ENCODE data around the gene RASSF5. TPM values are rescaled to one million over a fixed set of nuclear protein-coding genes. Genes with fewer than 3 reads are reported as not detected.
A peak's percentile ranks its signal among the peaks of the same experiment; 100 is the strongest.

RASSF5 gene
- total and polyA plus RNA-seq, 2 donors from 2014 or later = 2.4 to 18.8 TPM

- intact Hi-C loops (cut with DNase I) = no loop called here
- H3K27ac ChIP-seq (ENCODE audit: low read depth in 2 of 2, low read length in 2 of 2) = peak overlapping the region in 1 of 2 donors; percentile 8
- DNase-seq (no peak), FAIRE-seq (no peak)
- H3K4me3 ChIP-seq (ENCODE audit: low read length in 3 of 3) = no peak overlapping the region
- H3K9me3 ChIP-seq (ENCODE audit: control insufficient read depth in 2 of 3, insufficient read depth in 1 of 3, low read length in 3 of 3) = no peaks in the 10 kb centered on the region
- no peaks in the 10 kb centered on the region for H3K4me1 ChIP-seq (ENCODE audit: control insufficient read depth in 2 of 3, insufficient read depth in 2 of 3, low read depth in 1 of 3, low read length in 3 of 3)
- no peaks in the 10 kb centered on the region for H3K27me3 ChIP-seq (ENCODE audit: control insufficient read depth, insufficient read depth, low read length)
- TF ChIP-seq CTCF (IDR thresholded peaks at IDR 0.05; ENCODE audit: borderline replicate concordance, extremely low read depth, insufficient read depth) = no peak
- no peak overlapping the region for H3K9ac ChIP-seq (ENCODE audit: low read length in 3 of 3)
- peaks cover 2 to 22% (median 17%) of the 10 kb centered on the region in 3 donors for H3K36me3 ChIP-seq (ENCODE audit: control insufficient read depth in 2 of 3, insufficient read depth in 3 of 3, low read length in 3 of 3)
Observed at GRCh38 chr1:206587904-206588303, 80.6 kb downstream of the RASSF5 start.

- Histone ChIP-seq H3K9ac (ENCODE audit: low read length in 3 of 3) (no peak overlapping the region), H3K27ac (ENCODE audit: low read depth in 2 of 2, low read length in 2 of 2) (no peak overlapping the region), H3K9me3 (ENCODE audit: control insufficient read depth in 2 of 3, insufficient read depth in 1 of 3, low read length in 3 of 3) (no peaks in the 10 kb centered on the region), H3K27me3 (ENCODE audit: control insufficient read depth, insufficient read depth, low read length) (no peaks in the 10 kb centered on the region), H3K36me3 (ENCODE audit: control insufficient read depth in 2 of 3, insufficient read depth in 3 of 3, low read length in 3 of 3) (peaks cover 2 to 28% (median 19%) of the 10 kb centered on the region in 3 donors), H3K4me1 (ENCODE audit: control insufficient read depth in 2 of 3, insufficient read depth in 2 of 3, low read depth in 1 of 3, low read length in 3 of 3) (no peaks in the 10 kb centered on the region), H3K4me3 (ENCODE audit: low read length in 3 of 3) (no peak overlapping the region)
- intact Hi-C loops (cut with DNase I) = no loop called here
- DNase-seq (peak in 1 of 5 donors; percentile 22), FAIRE-seq (no peak)
- TF ChIP-seq CTCF (IDR thresholded peaks at IDR 0.05; ENCODE audit: borderline replicate concordance, extremely low read depth, insufficient read depth) = no peak
Observed at GRCh38 chr1:206588492-206588891, 81.2 kb downstream of the RASSF5 start.

GRCh38 chr1:206589206-206589605 lies 81.9 kb downstream of the RASSF5 start:
- H3K27me3 ChIP-seq (ENCODE audit: control insufficient read depth, insufficient read depth, low read length) = no peaks in the 10 kb centered on the region
- no peak for TF ChIP-seq CTCF (IDR thresholded peaks at IDR 0.05; ENCODE audit: borderline replicate concordance, extremely low read depth, insufficient read depth)
- peak in 4 of 5 donors; percentile 35 to 84 (median 68) for DNase-seq
- intact Hi-C loops (cut with DNase I) = no loop called here
- H3K4me1 ChIP-seq (ENCODE audit: control insufficient read depth in 2 of 3, insufficient read depth in 2 of 3, low read depth in 1 of 3, low read length in 3 of 3) = no peaks in the 10 kb centered on the region
- H3K4me3 ChIP-seq (ENCODE audit: low read length in 3 of 3) = no peak overlapping the region
- H3K36me3 ChIP-seq (ENCODE audit: control insufficient read depth in 2 of 3, insufficient read depth in 3 of 3, low read length in 3 of 3) = peaks cover 6 to 35% (median 22%) of the 10 kb centered on the region in 3 donors
- no peak for FAIRE-seq
- no peaks in the 10 kb centered on the region for H3K9me3 ChIP-seq (ENCODE audit: control insufficient read depth in 2 of 3, insufficient read depth in 1 of 3, low read length in 3 of 3)
- no peak overlapping the region for H3K27ac ChIP-seq (ENCODE audit: low read depth in 2 of 2, low read length in 2 of 2)
- H3K9ac ChIP-seq (ENCODE audit: low read length in 3 of 3) = no peak overlapping the region

Data from kidney (tissue), 14 donors.